ENCODE data around the gene TTC9B.
A peak's percentile ranks its signal among the peaks of the same experiment; 100 is the strongest.

TTC9B gene

DNA sequence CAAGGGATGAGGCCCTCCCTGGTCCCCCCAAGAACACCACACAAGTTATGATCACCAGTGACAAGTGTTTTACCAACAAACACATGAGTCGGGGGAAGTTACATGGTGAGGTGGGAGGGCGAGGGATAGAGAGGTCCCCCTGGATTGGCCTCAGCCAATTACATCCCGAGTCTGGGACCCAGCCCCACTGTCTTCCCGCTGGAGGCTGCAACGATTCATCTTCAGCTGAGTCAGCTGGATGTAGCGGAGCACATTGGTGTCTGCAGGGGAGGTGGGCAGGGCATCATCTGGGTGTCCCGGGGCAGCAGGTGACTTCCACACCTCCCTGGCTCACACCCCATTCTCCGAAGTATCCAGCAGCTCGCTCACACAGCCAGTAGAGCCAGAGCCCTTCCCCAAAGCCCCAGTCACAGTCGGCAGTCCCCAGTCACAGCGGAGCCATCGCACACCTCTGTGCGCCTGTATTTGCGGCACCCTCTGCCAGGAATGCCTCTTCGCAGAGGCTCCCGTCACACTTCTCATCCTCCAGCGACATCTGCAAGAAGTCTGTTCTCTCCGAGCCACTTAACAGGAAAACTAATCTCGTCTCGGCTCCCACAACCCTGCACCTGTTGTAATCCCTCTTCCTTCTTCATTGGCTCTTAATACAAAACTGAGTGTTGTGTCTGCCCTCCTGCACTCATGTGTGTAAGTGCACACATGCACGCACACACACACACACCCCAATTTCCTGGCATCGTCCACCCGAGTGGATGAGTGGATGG, 2.0 kb downstream of the TTC9B start:
- no peak overlapping the region for H3K27ac ChIP-seq (ENCODE audit: low read depth, low read length)

DNA sequence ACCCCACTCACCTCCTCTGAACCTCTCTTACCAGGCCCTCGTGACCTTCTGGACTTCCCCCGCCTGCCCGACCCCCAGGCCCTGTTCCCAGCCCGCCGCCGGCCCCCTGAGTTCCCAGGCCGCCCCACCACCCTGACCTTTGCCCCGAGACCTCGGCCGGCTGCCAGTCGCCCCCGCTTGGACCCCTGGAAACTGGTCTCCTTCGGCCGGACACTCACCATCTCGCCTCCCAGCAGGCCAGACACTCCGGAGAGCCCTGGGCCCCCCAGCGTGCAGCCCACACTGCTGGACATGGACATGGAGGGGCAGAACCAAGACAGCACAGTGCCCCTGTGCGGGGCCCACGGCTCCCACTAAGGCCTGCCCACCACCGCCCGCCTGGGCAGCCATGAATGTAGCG, 3.2 kb downstream of the TTC9B start:
- Histone ChIP-seq H3K4me3 (ENCODE audit: low read depth in 1 of 2, low read length in 2 of 2) (no peak overlapping the region), H3K36me3 (ENCODE audit: control insufficient read depth in 1 of 2, insufficient read depth in 2 of 2, low read length in 2 of 2) (peaks cover 6 to 9% of the 10 kb centered on the region in 2 donors), H3K9ac (ENCODE audit: low read depth in 1 of 2, low read length in 2 of 2) (no peak overlapping the region), H3K9me3 (ENCODE audit: control insufficient read depth in 1 of 2, low read length in 2 of 2) (no peaks in the 10 kb centered on the region), H3K27me3 (ENCODE audit: control insufficient read depth in 1 of 2, insufficient read depth in 2 of 2, low read length in 2 of 2) (peaks cover 25% of the 10 kb centered on the region in 2 donors), H3K27ac (ENCODE audit: low read depth, low read length) (no peak overlapping the region), H3K4me1 (ENCODE audit: control insufficient read depth in 1 of 2, insufficient read depth in 2 of 2, low read length in 2 of 2) (peaks cover 6 to 13% of the 10 kb centered on the region in 2 donors)

More for the DNA sequence above, 2.0 kb downstream of the TTC9B start:
- H3K27me3 ChIP-seq (ENCODE audit: control insufficient read depth in 1 of 2, insufficient read depth in 2 of 2, low read length in 2 of 2) = peaks cover 25% of the 10 kb centered on the region in 2 donors
- peaks cover 6 to 13% of the 10 kb centered on the region in 2 donors for H3K4me1 ChIP-seq (ENCODE audit: control insufficient read depth in 1 of 2, insufficient read depth in 2 of 2, low read length in 2 of 2)
- H3K9ac ChIP-seq (ENCODE audit: low read depth in 1 of 2, low read length in 2 of 2) = no peak overlapping the region
- H3K4me3 ChIP-seq (ENCODE audit: low read depth in 1 of 2, low read length in 2 of 2) = peak overlapping the region; percentile 40 to 45
- no peaks in the 10 kb centered on the region for H3K9me3 ChIP-seq (ENCODE audit: control insufficient read depth in 1 of 2, low read length in 2 of 2)
- peaks cover 0 to 4% of the 10 kb centered on the region in 2 donors for H3K36me3 ChIP-seq (ENCODE audit: control insufficient read depth in 1 of 2, insufficient read depth in 2 of 2, low read length in 2 of 2)

DNA sequence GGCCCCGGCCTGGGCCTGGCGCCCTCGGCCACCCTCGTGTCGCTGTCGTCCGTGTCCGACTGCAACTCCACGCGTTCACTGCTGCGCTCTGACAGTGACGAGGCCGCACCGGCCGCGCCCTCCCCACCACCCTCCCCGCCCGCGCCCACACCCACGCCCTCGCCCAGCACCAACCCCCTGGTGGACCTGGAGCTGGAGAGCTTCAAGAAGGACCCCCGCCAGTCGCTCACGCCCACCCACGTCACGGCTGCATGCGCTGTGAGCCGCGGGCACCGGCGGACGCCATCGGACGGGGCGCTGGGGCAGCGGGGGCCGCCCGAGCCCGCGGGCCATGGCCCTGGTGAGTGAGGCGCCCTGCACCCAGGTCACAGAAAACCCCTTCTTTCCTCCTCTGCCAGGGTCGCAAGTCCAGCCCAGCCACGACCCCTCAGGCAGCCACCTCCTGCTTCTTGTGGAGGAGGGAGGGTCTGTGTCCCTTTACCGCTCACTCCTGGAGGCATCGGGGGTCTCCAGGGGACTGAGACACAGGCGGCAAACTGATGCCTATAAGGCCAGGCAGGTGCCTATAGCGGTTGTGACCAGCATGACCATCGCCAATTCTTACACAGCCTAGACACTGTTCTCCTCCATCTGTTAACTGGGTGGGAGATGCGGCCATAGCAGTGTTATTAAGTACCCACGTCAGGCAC, 4.2 kb downstream of the TTC9B start:
- Histone ChIP-seq H3K4me1 (ENCODE audit: control insufficient read depth in 1 of 2, insufficient read depth in 2 of 2, low read length in 2 of 2) (peaks cover 0 to 9% of the 10 kb centered on the region in 2 donors), H3K9ac (ENCODE audit: low read depth in 1 of 2, low read length in 2 of 2) (no peak overlapping the region), H3K27ac (ENCODE audit: low read depth, low read length) (no peak overlapping the region), H3K4me3 (ENCODE audit: low read depth in 1 of 2, low read length in 2 of 2) (no peak overlapping the region), H3K9me3 (ENCODE audit: control insufficient read depth in 1 of 2, low read length in 2 of 2) (no peaks in the 10 kb centered on the region), H3K36me3 (ENCODE audit: control insufficient read depth in 1 of 2, insufficient read depth in 2 of 2, low read length in 2 of 2) (peaks cover 6 to 9% of the 10 kb centered on the region in 2 donors), H3K27me3 (ENCODE audit: control insufficient read depth in 1 of 2, insufficient read depth in 2 of 2, low read length in 2 of 2) (peaks cover 25% of the 10 kb centered on the region in 2 donors)

DNA sequence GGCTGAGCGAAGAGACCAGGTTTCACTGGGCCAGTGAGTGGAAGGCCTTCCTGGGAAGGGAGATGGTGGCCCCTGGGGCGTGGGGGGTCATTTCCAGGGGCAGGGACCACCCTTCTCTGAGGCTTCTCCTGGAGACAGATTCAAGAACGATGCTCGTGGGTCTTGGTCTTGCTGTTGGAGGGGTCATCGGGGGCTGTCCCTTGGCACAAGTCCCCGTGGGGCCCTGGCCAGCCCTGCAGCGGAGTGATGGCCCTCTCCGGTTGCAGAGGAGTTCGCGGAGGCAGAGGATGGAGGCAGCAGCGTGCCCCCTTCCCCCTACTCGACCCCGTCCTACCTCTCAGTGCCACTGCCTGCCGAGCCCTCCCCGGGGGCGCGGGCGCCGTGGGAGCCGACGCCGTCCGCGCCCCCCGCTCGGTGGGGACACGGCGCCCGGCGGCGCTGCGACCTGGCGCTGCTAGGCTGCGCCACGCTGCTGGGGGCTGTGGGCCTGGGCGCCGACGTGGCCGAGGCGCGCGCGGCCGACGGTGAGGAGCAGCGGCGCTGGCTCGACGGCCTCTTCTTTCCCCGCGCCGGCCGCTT, 4.8 kb downstream of the TTC9B start:
- Histone ChIP-seq H3K4me3 (ENCODE audit: low read depth in 1 of 2, low read length in 2 of 2) (no peak overlapping the region), H3K27ac (ENCODE audit: low read depth, low read length) (no peak overlapping the region), H3K4me1 (ENCODE audit: control insufficient read depth in 1 of 2, insufficient read depth in 2 of 2, low read length in 2 of 2) (peaks cover 0 to 9% of the 10 kb centered on the region in 2 donors), H3K9ac (ENCODE audit: low read depth in 1 of 2, low read length in 2 of 2) (no peak overlapping the region), H3K27me3 (ENCODE audit: control insufficient read depth in 1 of 2, insufficient read depth in 2 of 2, low read length in 2 of 2) (peaks cover 21 to 22% of the 10 kb centered on the region in 2 donors), H3K9me3 (ENCODE audit: control insufficient read depth in 1 of 2, low read length in 2 of 2) (no peaks in the 10 kb centered on the region), H3K36me3 (ENCODE audit: control insufficient read depth in 1 of 2, insufficient read depth in 2 of 2, low read length in 2 of 2) (peaks cover 6 to 9% of the 10 kb centered on the region in 2 donors)

DNA sequence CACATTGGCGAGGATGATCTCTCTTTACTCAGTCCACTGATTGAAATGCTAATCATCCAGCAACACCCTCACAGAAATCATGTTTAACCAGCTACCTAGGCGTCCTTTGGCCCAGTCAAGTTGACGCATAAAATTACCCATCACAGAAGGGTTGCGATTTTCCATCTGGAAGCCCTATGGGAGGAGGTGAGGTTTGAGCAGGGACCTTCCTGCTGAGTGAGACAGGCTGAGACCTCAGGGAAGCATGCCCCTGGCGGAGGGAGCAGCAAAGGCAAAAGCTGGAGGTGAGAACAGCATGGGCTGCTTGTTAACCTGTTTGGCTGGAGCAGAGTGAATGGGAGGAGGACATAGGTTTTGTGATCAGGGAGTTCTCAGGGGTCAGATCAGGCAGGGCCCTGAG, 7.3 kb downstream of the TTC9B start:
- Histone ChIP-seq H3K27ac (ENCODE audit: low read depth, low read length) (no peak overlapping the region), H3K36me3 (ENCODE audit: control insufficient read depth in 1 of 2, insufficient read depth in 2 of 2, low read length in 2 of 2) (peaks cover 6 to 9% of the 10 kb centered on the region in 2 donors), H3K9me3 (ENCODE audit: control insufficient read depth in 1 of 2, low read length in 2 of 2) (no peaks in the 10 kb centered on the region), H3K27me3 (ENCODE audit: control insufficient read depth in 1 of 2, insufficient read depth in 2 of 2, low read length in 2 of 2) (peaks cover 1% of the 10 kb centered on the region in 2 donors), H3K4me3 (ENCODE audit: low read depth in 1 of 2, low read length in 2 of 2) (no peak overlapping the region), H3K4me1 (ENCODE audit: control insufficient read depth in 1 of 2, insufficient read depth in 2 of 2, low read length in 2 of 2) (no peaks in the 10 kb centered on the region), H3K9ac (ENCODE audit: low read depth in 1 of 2, low read length in 2 of 2) (no peak overlapping the region)

DNA sequence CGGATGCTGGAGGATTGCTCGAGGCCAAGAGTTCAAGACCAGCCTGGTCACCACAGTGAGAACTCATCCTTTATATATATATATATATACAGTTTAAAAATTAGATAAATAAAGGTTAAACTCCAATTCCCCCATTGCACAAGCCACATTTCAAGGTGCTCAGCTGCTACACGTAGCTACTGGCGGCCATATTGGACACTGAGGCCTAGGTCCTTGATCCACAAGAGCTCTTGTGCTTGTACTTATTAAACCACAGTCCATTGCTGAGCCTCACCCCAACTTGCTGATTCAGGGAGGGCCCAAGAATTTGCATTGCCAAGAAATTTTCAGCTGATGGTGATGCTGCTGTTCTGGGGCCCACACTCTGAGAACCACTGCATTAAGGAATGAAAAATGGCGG, 9.6 kb downstream of the TTC9B start:
- Histone ChIP-seq H3K36me3 (ENCODE audit: control insufficient read depth in 1 of 2, insufficient read depth in 2 of 2, low read length in 2 of 2) (peaks cover 6 to 25% of the 10 kb centered on the region in 2 donors), H3K27me3 (ENCODE audit: control insufficient read depth in 1 of 2, insufficient read depth in 2 of 2, low read length in 2 of 2) (no peaks in the 10 kb centered on the region), H3K4me3 (ENCODE audit: low read depth in 1 of 2, low read length in 2 of 2) (no peak overlapping the region), H3K27ac (ENCODE audit: low read depth, low read length) (no peak overlapping the region), H3K9ac (ENCODE audit: low read depth in 1 of 2, low read length in 2 of 2) (no peak overlapping the region), H3K9me3 (ENCODE audit: control insufficient read depth in 1 of 2, low read length in 2 of 2) (no peaks in the 10 kb centered on the region), H3K4me1 (ENCODE audit: control insufficient read depth in 1 of 2, insufficient read depth in 2 of 2, low read length in 2 of 2) (no peaks in the 10 kb centered on the region)

DNA sequence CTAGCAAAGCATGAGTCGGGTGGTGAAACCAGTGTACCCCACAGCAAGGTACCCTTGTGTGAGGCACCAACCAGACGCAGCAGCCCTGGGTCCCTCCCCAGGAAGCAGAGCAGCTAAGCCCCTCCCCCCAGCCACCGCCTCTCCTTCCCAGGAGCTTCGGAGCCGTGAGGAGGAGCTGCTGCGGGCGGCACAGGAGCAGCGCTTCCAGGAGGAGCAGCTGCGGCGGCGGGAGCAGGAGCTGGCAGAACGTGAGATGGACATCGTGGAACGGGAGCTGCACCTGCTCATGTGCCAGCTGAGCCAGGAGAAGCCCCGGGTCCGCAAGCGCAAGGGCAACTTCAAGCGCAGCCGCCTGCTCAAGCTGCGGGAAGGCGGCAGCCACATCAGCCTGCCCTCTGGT, 12.4 kb downstream of the TTC9B start:
- Histone ChIP-seq H3K9me3 (ENCODE audit: control insufficient read depth in 1 of 2, low read length in 2 of 2) (no peaks in the 10 kb centered on the region), H3K27me3 (ENCODE audit: control insufficient read depth in 1 of 2, insufficient read depth in 2 of 2, low read length in 2 of 2) (no peaks in the 10 kb centered on the region), H3K4me1 (ENCODE audit: control insufficient read depth in 1 of 2, insufficient read depth in 2 of 2, low read length in 2 of 2) (no peaks in the 10 kb centered on the region), H3K36me3 (ENCODE audit: control insufficient read depth in 1 of 2, insufficient read depth in 2 of 2, low read length in 2 of 2) (peaks cover 4 to 26% of the 10 kb centered on the region in 2 donors), H3K4me3 (ENCODE audit: low read depth in 1 of 2, low read length in 2 of 2) (no peak overlapping the region), H3K27ac (ENCODE audit: low read depth, low read length) (no peak overlapping the region), H3K9ac (ENCODE audit: low read depth in 1 of 2, low read length in 2 of 2) (no peak overlapping the region)

DNA sequence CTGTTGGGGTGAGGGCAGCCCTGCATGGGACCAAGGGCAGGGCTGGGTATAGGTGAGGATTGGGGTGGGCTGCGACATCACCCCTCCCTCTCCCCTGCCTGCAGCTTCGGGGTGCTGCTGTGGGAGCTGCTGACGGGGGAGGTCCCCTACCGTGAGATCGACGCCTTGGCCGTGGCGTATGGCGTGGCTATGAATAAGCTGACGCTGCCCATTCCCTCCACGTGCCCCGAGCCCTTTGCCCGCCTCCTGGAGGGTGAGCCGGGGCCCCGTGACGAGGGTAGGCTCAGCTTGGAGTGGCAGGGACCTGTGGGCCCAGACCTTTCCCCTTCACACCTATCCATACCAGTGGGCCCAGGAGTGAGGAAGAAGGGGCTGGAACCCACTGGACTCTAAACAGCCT, 13.8 kb downstream of the TTC9B start:
- H3K9me3 ChIP-seq (ENCODE audit: control insufficient read depth in 1 of 2, low read length in 2 of 2) = no peaks in the 10 kb centered on the region
- H3K4me3 ChIP-seq (ENCODE audit: low read depth in 1 of 2, low read length in 2 of 2) = no peak overlapping the region
- no peaks in the 10 kb centered on the region for H3K27me3 ChIP-seq (ENCODE audit: control insufficient read depth in 1 of 2, insufficient read depth in 2 of 2, low read length in 2 of 2)
- H3K4me1 ChIP-seq (ENCODE audit: control insufficient read depth in 1 of 2, insufficient read depth in 2 of 2, low read length in 2 of 2) = no peaks in the 10 kb centered on the region
- no peak overlapping the region for H3K27ac ChIP-seq (ENCODE audit: low read depth, low read length)
- H3K9ac ChIP-seq (ENCODE audit: low read depth in 1 of 2, low read length in 2 of 2) = no peak overlapping the region
- H3K36me3 ChIP-seq (ENCODE audit: control insufficient read depth in 1 of 2, insufficient read depth in 2 of 2, low read length in 2 of 2) = peaks cover 0 to 23% of the 10 kb centered on the region in 2 donors

DNA sequence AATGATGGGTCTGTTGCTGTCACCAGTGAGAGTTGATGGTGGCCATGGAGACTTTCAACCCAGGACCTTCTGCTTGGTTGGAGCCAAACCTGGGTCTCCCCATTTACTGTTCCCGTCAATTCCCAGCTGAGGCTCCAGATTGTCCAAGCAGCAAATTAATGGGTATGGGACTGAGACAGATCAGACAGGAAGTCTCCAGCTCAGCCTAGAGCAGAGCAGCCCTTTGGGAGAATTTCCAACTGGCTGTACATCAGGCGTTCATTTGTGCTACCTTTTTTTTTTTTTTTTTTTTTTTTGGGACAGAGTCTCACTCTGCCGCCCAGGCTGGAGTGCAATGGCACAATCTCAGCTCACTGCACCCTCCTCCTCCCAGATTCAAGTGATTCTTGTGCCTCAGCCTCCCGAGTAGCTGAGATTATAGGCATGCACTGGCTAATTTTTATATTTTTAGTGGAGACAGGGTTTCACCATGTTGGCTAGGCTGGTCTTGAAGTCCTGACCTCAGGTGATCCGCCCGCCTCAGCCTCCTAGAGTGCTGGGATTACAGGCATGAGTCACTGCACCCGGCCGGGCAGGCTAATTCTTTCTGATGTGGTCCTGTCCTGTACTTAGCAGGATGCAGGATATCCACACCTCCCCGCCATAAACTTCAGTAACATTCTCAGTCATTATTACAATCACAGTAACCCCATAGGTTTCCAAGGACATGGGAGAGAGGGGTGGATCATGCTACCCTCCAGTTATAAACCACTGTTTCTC, 17.7 kb downstream of the TTC9B start:
- Histone ChIP-seq H3K9ac (ENCODE audit: low read depth in 1 of 2, low read length in 2 of 2) (no peak overlapping the region), H3K4me3 (ENCODE audit: low read depth in 1 of 2, low read length in 2 of 2) (no peak overlapping the region), H3K36me3 (ENCODE audit: control insufficient read depth in 1 of 2, insufficient read depth in 2 of 2, low read length in 2 of 2) (peaks cover 0 to 20% of the 10 kb centered on the region in 2 donors), H3K9me3 (ENCODE audit: control insufficient read depth in 1 of 2, low read length in 2 of 2) (no peaks in the 10 kb centered on the region), H3K27ac (ENCODE audit: low read depth, low read length) (no peak overlapping the region), H3K4me1 (ENCODE audit: control insufficient read depth in 1 of 2, insufficient read depth in 2 of 2, low read length in 2 of 2) (no peaks in the 10 kb centered on the region), H3K27me3 (ENCODE audit: control insufficient read depth in 1 of 2, insufficient read depth in 2 of 2, low read length in 2 of 2) (no peaks in the 10 kb centered on the region)

Data from duodenal mucosa (tissue), 2 donors.